Measurements from ENCODE around the gene YIPF2. TPM values are rescaled to one million over a fixed set of nuclear protein-coding genes. Genes with fewer than 3 reads are reported as not detected.

The YIPF2 gene
- total and polyA plus RNA-seq, 10 of the 15 experiments (the other 5 are each of a cell fraction or from before 2014, with no cell fraction given), result 0.92 to 38.9 (median 17.6) TPM

DNA sequence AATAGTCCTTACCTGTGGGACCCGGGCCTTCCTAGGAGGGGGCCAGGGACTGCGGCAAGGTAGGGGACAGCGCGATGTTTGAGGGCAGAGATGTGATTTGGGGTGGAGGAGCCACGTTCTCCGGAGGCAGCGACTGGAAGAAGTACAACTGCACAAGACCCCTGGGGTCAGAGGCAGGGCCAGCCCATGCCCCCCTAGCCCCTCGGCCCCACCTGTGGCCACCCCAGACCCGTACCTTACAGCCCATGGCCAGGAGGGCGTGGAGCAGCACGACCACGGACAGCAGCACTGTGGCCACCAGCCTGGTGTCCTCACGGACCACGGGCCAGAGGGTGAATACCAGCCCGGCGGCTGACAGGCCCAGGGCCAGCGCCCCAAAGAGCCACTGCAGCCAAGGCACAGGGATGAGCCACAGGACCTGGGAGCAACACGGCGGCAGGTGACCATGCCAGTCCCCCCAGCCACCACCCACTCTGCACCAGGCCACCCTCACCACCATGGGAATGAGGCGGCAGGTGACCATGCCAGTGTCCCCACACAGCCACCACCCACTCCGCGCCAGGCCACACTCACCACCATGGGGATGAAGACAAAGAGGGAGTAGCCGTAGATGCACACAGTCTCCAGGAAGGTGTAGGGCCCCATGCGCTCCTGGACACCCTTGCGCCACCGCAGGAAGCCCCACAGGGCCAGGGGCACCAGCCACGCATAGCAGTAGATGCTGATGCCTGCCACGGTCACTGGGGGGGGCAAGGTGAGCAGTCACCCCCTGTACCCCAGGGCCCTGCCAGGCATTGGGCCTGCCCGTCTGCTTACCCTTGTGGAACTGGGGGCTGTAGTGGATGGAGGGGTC lies 5.0 kb downstream of the YIPF2 start (continued):
- TF ChIP-seq, protein P1, sequence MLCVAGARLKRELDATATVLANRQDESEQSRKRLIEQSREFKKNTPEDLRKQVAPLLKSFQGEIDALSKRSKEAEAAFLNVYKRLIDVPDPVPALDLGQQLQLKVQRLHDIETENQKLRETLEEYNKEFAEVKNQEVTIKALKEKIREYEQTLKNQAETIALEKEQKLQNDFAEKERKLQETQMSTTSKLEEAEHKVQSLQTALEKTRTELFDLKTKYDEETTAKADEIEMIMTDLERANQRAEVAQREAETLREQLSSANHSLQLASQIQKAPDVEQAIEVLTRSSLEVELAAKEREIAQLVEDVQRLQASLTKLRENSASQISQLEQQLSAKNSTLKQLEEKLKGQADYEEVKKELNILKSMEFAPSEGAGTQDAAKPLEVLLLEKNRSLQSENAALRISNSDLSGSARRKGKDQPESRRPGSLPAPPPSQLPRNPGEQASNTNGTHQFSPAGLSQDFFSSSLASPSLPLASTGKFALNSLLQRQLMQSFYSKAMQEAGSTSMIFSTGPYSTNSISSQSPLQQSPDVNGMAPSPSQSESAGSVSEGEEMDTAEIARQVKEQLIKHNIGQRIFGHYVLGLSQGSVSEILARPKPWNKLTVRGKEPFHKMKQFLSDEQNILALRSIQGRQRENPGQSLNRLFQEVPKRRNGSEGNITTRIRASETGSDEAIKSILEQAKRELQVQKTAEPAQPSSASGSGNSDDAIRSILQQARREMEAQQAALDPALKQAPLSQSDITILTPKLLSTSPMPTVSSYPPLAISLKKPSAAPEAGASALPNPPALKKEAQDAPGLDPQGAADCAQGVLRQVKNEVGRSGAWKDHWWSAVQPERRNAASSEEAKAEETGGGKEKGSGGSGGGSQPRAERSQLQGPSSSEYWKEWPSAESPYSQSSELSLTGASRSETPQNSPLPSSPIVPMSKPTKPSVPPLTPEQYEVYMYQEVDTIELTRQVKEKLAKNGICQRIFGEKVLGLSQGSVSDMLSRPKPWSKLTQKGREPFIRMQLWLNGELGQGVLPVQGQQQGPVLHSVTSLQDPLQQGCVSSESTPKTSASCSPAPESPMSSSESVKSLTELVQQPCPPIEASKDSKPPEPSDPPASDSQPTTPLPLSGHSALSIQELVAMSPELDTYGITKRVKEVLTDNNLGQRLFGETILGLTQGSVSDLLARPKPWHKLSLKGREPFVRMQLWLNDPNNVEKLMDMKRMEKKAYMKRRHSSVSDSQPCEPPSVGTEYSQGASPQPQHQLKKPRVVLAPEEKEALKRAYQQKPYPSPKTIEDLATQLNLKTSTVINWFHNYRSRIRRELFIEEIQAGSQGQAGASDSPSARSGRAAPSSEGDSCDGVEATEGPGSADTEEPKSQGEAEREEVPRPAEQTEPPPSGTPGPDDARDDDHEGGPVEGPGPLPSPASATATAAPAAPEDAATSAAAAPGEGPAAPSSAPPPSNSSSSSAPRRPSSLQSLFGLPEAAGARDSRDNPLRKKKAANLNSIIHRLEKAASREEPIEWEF (IDR thresholded peaks at IDR 0.05; ENCODE audit: insufficient replicate concordance, low read depth, low read length), result no peak
- TF ChIP-seq EZH2 (IDR thresholded peaks at IDR 0.05; ENCODE audit: borderline replicate concordance, control insufficient read depth, low read depth, low read length) (no peak), CBX5 (IDR thresholded peaks at IDR 0.05; ENCODE audit: low read depth) (no peak), GATAD2B (conservative IDR thresholded peaks at IDR 0.05; ENCODE audit: low read depth) (no peak)
- TF ChIP-seq, protein P2, sequence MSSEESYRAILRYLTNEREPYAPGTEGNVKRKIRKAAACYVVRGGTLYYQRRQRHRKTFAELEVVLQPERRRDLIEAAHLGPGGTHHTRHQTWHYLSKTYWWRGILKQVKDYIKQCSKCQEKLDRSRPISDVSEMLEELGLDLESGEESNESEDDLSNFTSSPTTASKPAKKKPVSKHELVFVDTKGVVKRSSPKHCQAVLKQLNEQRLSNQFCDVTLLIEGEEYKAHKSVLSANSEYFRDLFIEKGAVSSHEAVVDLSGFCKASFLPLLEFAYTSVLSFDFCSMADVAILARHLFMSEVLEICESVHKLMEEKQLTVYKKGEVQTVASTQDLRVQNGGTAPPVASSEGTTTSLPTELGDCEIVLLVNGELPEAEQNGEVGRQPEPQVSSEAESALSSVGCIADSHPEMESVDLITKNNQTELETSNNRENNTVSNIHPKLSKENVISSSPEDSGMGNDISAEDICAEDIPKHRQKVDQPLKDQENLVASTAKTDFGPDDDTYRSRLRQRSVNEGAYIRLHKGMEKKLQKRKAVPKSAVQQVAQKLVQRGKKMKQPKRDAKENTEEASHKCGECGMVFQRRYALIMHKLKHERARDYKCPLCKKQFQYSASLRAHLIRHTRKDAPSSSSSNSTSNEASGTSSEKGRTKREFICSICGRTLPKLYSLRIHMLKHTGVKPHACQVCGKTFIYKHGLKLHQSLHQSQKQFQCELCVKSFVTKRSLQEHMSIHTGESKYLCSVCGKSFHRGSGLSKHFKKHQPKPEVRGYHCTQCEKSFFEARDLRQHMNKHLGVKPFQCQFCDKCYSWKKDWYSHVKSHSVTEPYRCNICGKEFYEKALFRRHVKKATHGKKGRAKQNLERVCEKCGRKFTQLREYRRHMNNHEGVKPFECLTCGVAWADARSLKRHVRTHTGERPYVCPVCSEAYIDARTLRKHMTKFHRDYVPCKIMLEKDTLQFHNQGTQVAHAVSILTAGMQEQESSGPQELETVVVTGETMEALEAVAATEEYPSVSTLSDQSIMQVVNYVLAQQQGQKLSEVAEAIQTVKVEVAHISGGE (CRISPR knock-in tag; IDR thresholded peaks at IDR 0.05), result no peak
